NCI-H2081 (cell line): Measurements from ENCODE around the gene MDK.

ENCODE experiments used
- DNase-seq, 2 experiments: peaks; one replicate each; lab custom pipeline; 2025; lab: John Stamatoyannopoulos, UW

MDK gene

DNA sequence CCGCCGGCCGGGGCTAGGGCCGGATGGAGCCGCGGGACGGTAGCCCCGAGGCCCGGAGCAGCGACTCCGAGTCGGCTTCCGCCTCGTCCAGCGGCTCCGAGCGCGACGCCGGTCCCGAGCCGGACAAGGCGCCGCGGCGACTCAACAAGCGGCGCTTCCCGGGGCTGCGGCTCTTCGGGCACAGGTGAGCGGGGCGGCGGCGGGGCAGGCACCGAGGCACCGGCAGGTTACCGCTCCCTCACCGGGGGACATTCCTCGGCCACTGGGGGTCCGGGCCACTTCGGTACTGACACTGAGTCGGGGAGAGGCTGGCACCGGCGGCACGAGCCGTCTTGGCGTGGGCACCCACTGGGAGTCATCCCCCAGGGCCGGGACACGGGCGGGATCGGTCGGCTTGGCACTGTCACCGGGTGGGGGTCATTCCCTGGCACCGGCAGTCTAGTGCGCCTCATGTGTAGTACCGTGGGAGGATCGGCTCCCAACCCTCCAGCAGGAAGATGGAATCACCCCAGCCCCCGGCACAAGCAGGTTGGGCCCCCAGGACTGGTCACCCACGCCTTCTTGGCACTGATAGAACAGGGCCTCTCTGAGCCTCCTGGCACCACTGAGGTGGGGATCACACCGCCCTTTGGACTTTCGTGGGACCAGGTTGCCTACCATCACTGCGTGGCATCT is 33.7 kb upstream of the MDK start:
- no peak for DNase-seq

DNA sequence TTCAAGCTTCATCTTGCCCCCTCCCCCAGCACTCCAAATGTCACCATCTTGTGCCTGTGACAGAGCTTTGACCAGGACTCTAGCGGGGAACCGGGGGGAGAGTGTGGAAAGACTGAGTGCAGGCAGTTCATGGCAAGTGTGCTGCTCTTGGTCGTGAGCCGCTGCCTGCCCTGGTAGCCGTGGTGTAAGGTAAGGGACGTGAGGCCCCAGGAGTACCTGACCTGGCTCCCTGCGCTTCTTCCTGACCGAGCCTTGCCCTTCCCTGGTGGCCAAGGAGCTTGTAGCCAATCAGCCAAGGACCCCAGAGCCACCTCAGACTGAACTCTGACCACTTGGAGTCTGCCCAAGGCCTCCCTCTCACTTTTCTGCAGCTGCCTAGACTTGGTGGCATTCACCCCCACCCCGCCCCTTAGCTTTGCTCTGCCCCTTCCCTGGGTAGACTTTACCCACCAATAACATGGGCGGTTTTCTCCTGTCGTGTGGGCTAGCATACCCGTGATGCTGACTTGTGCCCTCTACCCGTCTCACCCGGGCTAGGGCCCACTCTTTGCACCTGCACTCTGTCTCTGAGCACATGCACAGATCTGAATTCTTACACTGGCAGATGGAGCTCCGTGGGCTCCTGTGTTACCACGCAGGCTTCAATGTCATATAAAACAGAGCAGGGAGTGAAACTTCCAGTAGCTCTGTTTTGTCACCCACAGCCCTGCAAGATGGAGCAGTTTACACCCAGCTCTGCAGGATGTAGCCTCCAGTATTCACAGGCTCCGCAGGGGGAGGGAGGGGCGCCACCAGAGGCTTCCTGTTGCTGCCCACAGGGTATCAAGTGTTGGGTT is 32.7 kb upstream of the MDK start:
- DNase-seq, result peak; percentile 35 to 61

DNA sequence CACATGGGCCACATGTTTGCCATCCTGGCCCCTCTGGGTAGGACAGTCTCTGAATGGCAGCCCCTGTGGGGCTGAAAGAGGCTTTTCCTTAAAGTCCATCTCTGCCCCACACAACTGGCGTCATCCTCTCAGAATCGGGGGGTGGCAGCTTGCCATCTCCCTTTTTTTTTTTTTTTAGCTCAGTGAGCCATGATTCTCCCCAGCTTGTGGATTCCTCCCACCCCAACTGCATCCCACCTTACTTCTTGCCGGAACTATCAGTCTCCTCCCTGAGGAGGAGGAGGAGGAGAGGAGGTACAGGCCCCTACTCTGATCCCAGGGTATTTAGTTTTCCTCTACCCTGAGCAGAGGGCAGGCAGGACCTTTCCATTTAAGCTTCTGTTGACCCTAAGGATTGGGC is 30.8 kb upstream of the MDK start:
- DNase-seq, result no peak

DNA sequence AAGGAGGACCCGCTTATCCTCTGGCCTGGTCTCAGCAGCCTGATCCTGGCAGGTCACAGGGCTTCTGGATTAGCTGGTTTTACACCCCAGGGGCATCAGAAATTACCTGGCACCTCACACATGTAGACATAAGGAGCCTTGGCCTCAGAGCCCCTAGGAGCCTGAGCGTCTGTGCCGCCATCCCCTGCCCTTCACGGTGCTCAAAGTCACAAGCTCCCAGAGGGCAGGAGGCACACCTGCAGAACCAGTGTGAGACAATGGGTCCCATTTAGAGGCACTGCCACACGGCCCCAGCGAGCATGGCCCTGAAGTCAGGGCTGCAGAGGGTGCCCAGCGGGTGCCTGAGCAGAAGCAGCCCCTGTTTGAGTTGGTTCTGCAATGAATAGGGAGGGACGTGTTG is 30.3 kb upstream of the MDK start:
- DNase-seq, result peak in 1 of 2 experiments; percentile 27

DNA sequence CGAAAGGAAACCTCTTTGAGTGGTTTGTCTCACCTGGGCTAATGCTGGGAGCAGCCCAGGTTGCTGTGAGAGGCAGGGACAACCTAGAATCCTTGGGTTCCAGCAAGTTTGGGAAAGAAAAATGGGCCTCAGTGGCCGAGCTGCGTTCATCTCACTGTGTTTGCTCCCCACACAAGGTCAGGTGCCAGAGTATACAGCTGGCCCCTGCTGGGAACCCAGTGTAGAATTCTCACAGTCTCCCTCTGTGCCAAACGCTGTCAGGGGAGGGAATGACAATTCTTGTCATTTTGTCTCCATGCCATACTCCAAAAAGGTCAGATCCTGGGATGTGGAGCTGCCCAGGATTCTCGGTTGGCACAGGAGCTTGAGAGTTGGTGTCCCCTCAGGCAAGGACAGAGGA is 29.9 kb upstream of the MDK start:
- no peak for DNase-seq

DNA sequence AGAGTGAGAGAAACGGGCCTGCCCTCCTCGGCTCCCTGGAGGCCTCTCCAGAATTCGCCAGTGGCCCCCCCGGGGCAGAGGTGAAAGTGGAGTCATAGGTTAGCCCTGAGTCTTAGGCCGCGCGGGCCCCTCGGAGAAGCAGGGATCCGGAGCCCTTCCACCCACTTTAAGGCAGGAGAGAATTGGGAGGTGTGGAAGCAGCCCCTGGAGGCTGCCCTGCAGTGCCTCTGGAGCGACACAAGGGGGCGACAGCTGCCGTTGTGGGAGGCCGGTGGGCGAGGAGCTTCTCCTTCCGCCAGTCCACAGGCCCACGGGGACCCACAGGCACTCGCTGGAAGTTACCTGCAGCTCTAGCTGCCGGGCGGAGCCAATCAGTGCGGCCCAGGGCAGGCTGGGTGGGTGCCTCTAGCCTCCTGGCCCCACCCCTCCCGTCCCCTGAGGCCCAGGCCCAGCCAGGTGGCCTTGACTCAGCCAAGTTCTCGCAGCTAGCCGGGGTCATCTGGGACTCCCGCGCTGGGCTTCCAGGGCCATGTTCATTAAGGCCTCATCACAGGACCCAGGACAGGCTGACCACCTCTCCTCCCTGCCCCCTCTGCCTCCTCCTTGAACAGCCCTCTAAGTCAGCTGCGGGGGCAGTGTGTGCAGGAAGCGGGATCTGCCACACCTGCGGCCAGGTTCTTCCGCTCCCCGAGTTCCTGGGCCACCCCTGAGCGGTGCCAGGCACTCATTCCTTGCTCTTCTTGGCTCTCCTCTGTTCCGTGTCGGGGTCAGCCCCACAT is 29.2 kb upstream of the MDK start:
- DNase-seq, result peak; percentile 25 to 29

DNA sequence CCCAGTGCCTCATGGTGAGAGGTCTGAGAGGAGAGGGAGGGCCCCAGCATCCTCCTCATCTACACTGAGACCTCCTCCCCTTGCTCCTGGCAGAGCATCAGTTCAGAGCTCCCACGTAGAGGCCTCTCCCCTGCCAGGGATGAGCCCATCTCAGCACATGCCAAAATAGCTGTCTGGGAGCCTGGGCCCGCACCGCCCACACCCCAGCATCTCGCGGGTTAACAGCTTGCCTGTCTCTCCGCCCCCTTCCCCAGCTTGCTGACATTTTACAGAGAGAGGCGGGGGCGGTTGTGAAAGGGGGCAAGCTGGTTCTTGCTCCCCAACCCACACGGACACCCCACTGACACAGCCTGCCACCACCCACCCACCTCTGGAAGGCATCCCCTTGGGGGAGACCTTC is 27.8 kb upstream of the MDK start:
- no peak for DNase-seq

DNA sequence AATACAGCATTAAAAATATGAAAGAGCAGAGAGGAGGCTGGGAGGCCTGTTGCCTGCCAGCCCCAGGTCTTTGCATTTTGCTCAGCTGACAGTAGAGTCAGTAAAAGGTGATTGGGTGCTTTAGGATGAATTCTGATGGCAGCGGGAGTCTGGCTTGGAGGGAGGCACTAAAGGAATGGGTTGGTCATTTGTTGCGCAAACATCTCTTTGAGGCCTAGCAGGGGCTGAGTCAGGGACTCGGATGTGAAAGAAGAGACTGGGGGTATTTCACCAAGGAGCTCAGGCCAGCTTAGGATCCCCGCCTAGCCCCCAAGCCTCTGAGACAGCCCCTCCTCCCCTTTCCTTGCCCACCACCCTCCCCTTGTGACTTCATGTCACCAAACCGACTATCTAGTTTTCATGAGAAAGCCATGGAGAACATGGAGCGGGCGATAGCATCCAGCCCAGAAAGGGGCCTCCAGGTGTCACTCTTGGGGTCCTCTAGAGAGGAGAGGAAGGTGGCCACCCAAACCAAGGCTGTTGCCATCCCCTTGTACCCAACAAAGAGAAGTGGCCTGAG is 24.5 kb upstream of the MDK start:
- DNase-seq, result no peak

DNA sequence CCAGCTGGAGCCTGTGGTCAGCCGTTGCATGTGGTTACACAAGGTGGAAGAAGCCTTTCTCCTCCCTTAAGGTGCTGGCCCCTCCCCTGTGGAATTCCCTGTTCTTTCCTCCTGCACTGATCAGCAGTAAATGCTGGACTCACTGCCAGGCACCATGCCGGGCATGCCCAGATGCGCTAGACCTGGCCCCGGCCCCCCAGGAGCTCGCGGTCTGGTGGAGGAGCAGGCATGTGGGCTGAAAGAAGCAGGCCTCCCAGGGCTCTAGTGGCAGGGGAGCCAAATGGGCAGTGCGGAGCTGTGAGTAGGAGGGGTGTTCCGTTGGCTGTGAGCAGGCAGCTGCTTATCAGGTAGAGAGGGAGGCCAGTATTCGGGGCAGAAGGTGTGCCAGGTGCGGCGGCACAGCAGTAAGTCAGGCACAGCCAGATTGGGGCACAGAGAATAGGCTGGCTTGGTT is 24.0 kb upstream of the MDK start:
- DNase-seq, result peak; percentile 85 to 95

DNA sequence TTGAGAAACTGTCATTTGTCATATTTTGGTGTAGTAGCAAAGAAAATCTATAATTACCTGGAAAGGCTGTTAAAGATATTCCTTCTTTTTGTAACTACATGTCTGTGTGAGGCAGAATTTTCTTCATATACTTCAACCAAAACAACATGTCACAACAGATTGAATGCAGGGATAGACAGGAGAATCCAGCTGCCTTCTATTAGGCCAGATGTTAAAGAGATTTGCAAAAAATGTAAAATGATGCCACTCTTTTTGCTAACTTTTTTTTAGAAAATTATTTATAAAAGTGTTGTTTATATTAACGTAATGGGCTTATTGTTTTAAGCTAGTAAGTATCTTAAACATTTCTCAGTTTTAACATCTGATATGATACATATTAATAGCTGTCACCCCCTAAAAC is 21.5 kb upstream of the MDK start:
- DNase-seq, result no peak

DNA sequence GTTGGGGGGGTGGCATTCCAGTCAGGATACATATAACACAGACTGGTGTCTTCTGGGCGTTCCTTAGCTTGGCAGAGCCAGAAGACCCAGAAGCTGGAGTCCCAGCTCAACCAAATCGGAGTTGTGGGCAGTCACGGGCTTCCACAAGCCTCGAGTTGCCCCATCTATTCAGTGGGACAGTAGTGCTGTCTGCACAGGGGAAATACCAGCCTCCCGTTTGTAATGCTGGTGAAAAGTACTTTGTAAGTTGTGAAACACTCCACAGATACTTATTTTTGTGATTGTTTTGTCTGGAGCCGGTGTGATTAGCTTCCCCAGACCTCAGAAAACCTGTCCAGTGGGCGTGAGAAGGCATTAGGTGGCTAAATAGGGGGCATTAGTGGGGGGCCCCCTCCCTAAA is 20.6 kb upstream of the MDK start:
- no peak for DNase-seq

DNA sequence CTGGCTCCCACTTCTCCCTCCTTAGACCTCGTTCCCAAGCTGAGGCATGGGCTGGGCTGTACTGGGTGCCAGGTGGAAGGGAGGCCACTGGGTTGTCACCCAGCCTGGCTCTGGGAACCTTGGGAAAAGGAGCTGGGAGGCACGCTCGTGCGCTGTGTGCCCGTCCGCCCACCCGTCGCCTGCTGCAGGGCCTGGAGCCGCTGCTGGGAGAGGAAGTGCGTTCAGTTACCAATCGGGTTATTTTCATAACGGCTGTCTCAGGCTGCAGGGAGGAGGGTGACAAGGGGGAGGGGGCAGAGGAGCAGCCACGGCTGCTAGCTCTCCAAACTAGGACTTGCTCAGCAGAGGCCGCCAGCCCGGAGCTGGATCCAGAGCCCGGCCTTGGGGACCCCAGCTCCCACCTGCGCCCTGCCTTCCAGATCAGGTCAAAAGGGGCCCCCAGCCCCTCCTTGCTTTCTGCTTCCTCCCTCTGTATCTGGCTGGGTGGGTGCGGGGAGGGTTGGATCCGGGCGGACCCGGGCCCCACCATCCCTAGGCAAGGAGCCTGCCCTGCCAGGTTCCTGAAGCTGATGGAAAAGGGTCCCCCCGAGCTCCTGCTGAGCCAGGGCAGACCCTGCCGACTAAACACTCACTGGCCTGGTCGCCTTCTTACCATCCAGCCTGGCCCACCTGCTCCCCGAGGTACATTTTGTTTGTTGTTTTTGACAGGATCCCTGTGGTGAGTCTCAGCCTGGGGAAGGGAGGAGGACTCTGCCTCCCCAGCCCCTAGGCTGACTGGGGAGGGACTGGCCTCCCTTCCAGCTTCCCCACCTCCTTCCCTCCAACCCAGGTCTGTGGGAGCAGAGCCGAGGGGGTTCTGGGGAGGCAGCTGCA is 19.9 kb upstream of the MDK start:
- peak; percentile 76 to 89 for DNase-seq

DNA sequence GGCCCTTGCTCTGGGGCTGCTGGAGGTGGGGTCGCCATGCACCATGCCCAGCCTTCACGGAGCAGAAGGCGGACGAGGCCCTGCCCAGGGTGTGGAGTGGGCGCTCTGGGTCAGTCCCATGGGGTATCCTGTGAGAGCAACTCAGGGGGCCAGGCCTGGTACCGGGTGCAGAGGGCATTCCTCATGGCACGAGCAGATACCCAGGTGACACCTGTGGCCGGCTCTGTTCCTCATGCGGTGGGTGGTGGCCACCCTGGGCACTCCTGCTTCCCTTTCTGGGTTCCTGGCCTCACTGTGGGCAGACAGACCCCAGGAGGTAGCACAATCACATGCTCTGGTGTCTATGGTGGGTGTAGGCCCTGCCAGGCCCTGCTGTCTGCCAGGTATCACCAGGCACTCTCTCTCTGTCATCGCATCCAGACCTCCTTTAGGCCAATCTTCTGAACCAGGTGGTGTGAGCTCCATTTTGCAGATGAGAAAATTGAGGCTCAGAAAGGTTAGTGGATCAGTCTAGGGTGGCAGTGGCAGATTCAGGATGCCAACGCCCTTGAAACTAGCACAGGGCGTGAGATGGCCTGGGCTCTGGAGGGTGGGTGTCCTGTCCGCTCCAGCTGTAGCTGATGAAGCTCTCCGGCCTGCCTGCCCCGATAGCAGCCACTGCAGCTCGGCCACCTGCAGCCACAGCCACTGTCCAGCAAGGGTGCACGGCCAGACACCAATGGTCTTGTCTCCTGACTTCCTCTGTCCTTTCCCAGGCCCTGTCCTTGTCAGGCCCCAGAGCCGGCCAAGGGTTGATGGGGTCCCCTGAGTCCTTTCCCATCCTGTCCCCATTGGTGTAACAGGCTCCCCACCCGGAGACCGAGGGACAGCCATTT is 19.1 kb upstream of the MDK start:
- DNase-seq, result no peak

DNA sequence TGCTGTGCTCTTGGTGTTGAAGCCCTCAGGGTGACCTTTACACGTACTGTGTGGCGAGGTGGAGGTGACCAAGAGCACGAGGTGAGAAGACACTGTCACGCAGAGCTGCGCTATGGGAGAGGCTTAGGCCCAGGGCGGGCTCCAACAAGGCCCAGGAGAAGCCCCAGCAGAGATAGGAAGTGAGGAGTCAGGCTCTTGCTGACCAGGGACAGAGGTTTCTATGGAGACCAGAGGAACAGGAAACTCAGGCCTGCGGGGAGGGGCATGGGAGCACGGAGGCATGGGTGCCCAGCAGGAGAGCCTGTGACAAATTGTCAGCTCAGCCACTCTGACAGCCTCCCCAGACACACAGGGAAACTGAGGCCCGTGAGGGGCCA is 18.4 kb upstream of the MDK start:
- DNase-seq, result peak; percentile 26 to 28

DNA sequence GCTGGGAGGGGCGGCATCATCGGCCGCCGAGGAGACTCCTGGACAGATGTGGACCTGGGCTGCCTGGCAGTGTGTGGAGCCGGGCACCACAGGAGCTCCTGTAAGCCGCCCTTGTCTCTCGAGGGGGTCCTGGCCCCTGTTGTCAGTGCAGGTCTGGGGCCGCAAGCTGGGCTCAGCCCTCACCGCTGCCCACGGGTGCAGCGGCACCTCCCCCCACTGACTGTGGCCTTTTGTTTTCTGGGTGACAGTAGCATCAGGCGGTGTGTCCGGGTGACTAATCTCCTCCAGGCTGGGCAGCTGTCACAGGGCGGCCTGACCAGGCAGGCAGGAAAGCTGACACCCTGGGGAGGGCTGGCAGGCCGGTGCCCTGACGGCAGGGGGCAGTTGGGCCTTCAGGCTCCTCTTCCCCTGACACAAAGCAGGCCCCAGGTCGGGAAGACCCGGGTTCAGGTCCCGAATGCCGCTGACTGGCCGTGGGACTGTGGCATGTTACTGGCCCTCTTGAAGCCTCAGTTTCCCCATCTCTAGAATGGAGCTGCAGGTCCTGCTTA is 17.9 kb upstream of the MDK start:
- DNase-seq, result no peak

DNA sequence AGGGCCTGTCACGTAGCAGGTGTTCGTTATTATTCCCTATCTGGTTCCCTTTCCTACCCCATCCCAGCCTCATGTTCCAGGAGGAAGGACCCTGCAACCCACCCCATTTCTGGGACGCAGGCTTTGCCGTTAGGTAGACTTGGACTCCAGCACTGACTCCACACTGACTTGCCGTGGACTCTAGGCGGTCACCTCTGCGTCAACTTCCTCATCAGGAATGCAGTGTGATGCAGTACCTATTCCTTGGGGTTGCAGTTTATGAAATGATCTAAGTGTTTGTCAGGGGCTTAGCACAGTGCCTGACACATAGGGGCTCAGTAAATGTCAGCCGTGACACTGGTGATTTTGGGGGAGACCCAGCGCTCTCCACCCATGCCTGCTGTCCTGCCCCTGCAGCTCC is 17.4 kb upstream of the MDK start:
- no peak for DNase-seq

DNA sequence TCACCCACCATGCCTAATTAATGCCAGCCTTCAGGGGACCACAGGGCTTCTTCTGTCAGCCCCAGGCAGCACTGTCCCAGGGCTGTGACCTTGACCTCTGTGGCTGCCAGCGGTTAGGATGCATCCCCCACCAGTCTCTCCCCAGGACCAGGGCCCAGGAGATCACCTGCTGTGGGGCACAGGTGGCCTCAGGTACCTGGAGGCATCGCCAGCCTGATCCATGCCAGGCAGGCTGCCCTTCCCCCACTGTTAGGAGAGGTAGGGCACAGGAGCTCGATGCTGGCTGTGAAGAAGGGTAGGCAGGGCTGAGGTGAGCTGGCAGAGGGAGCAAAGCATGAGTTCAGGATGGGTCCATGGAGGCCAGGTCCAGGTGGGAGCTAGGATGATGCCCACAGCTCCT is 16.7 kb upstream of the MDK start:
- no peak for DNase-seq

DNA sequence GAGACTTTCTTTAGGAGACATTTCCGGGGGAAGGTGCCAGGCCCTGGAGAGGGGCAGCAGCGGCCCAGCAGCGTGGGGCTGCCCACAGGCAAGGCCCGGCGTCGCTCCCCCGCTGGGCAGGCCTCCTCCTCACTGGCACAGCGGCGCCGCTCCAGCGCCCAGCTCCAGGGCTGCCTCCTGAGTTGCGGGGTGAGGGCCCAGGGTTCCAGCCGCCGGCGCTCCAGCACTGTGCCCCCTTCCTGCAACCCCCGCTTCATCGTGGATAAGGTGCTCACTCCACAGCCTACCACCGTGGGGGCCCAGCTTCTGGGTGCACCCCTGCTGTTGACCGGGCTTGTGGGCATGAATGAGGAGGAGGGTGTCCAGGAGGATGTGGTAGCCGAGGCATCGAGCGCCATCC is 15.2 kb upstream of the MDK start:
- DNase-seq, result no peak

DNA sequence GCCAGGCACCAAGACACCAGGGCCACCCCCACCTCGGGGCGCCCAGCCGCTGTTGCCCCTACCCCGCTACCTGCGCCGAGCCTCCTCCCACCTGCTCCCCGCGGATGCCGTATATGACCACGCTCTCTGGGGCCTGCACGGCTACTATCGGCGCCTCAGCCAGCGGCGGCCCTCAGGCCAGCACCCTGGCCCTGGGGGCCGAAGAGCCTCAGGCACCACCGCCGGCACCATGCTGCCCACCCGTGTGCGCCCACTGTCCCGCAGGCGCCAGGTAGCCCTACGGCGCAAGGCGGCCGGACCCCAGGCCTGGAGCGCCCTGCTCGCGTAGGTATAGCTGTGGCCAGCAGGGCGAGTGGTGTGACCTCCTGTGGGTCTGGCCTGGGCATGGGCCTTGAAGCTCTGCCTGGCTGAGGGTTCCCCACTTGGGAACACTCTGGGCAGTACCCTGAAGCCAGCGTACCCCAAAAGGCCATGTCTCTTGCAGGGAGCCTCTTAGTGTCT is 14.8 kb upstream of the MDK start:
- no peak for DNase-seq
